Astrocyte (in vitro differentiated cells and primary cell): ENCODE data around the gene SLC29A1. TPM values are rescaled to one million over a fixed set of nuclear protein-coding genes. Genes with fewer than 3 reads are reported as not detected.

Experiments
- DNase-seq: peaks from one replicate; pipeline ENCODE4 v3.0.0-alpha.2; 2010; ENCODE audit warnings: low read depth
- FAIRE-seq: peaks from 2 replicates; lab custom pipeline; 2011; peaks lifted over from hg19 to GRCh38; lab: Jason Lieb, UNC
- H2AFZ ChIP-seq: 2 replicates; pipeline ENCODE4 v1.6.0; 2012; ENCODE audit warnings: low read depth, low read length, inconsistent platforms
- H3K27ac ChIP-seq: 2 replicates; pipeline ENCODE4 v1.5.1; 2011; ENCODE audit warnings: low read depth, low read length, inconsistent platforms
- H3K27me3 ChIP-seq: 2 replicates; pipeline ENCODE4 v1.6.0; 2011; ENCODE audit warnings: low read length, inconsistent platforms; ENCODE audit not compliant: insufficient read depth
- H3K36me3 ChIP-seq: 2 replicates; pipeline ENCODE4 v1.5.1; 2011; ENCODE audit warnings: low read length, inconsistent platforms; ENCODE audit not compliant: insufficient read depth
- H3K4me1 ChIP-seq: 2 replicates; pipeline ENCODE4 v1.5.1; 2011; ENCODE audit warnings: low read length, inconsistent platforms; ENCODE audit not compliant: insufficient read depth
- H3K4me2 ChIP-seq: 2 replicates; pipeline ENCODE4 v1.6.0; 2012; ENCODE audit warnings: low read length, inconsistent platforms
- H3K4me3 ChIP-seq: 2 replicates; pipeline ENCODE4 v1.5.1; 2011; ENCODE audit warnings: low read depth, mild to moderate bottlenecking, low read length, inconsistent platforms; ENCODE audit not compliant: insufficient read depth
- H3K79me2 ChIP-seq: 2 replicates; pipeline ENCODE4 v1.6.0; 2012; ENCODE audit warnings: mild to moderate bottlenecking, low read length, inconsistent platforms; ENCODE audit not compliant: insufficient read depth
- H3K9ac ChIP-seq: 2 replicates; pipeline ENCODE4 v1.6.0; 2012; ENCODE audit warnings: mild to moderate bottlenecking, low read length, inconsistent platforms
- H3K9me3 ChIP-seq: 2 replicates; pipeline ENCODE4 v1.5.1; 2012; ENCODE audit warnings: low read depth, mild to moderate bottlenecking, low read length, inconsistent platforms; ENCODE audit not compliant: insufficient read depth
- H4K20me1 ChIP-seq: 2 replicates; pipeline ENCODE4 v1.6.0; 2012; ENCODE audit warnings: low read length, inconsistent platforms; ENCODE audit not compliant: insufficient read depth
- H3K27ac Mint-ChIP-seq: one replicate; pipeline ENCODE4 v1.8.0; 2021; ENCODE audit warnings: mild to moderate bottlenecking, mixed read lengths; ENCODE audit not compliant: unreplicated experiment
- H3K27me3 Mint-ChIP-seq: one replicate; pipeline ENCODE4 v1.8.0; 2021; ENCODE audit warnings: low read depth, mixed read lengths; ENCODE audit not compliant: unreplicated experiment
- H3K36me3 Mint-ChIP-seq: one replicate; pipeline ENCODE4 v1.8.0; 2021; ENCODE audit warnings: low read depth, mixed read lengths; ENCODE audit not compliant: unreplicated experiment
- H3K4me1 Mint-ChIP-seq: one replicate; pipeline ENCODE4 v1.8.0; 2021; ENCODE audit warnings: low read depth, mixed read lengths; ENCODE audit not compliant: unreplicated experiment
- H3K4me3 Mint-ChIP-seq: one replicate; pipeline ENCODE4 v1.8.0; 2021; ENCODE audit warnings: mild to moderate bottlenecking, moderate library complexity, mixed read lengths; ENCODE audit not compliant: unreplicated experiment
- H3K9me3 Mint-ChIP-seq: one replicate; pipeline ENCODE4 v1.8.0; 2021; ENCODE audit warnings: mild to moderate bottlenecking, mixed read lengths; ENCODE audit not compliant: unreplicated experiment
- CTCF ChIP-seq: IDR thresholded peaks from 2 replicates; pipeline ENCODE4 v1.5.1; 2011; ENCODE audit warnings: low read depth, mild to moderate bottlenecking, inconsistent platforms, low read length, moderate library complexity; ENCODE audit not compliant: insufficient read depth
- EZH2 ChIP-seq: IDR thresholded peaks from 2 replicates; pipeline ENCODE4 v1.6.1; 2012; ENCODE audit warnings: mild to moderate bottlenecking, low read length, inconsistent platforms; ENCODE audit not compliant: insufficient read depth
- total RNA-seq: library from RNA; stranded (reverse); gene quantifications from 2 replicates; pipeline ENCODE4 v1.2.1, GENCODE V29; 2021

Gene SLC29A1
- total RNA-seq, 1 donor from 2014 or later = 15.3 TPM

GRCh38 chr6:44220913-44221290 lies 2.5 kb upstream of the SLC29A1 start:
- H3K27me3 Mint-ChIP-seq = peaks cover 12% of the 10 kb centered on the region
- H3K9ac ChIP-seq = no peak overlapping the region
- no peaks in the 10 kb centered on the region for H3K9me3 ChIP-seq
- no peak overlapping the region for H3K27ac ChIP-seq
- H3K36me3 Mint-ChIP-seq = no peaks in the 10 kb centered on the region
- H3K79me2 ChIP-seq = no peaks in the 10 kb centered on the region
- H3K4me1 ChIP-seq = peaks cover 43% of the 10 kb centered on the region
- no peak overlapping the region for H3K27ac Mint-ChIP-seq
- no peak overlapping the region for H3K4me3 ChIP-seq
- DNase-seq (no peak), FAIRE-seq (no peak)
- H2AFZ ChIP-seq = no peak overlapping the region
- TF ChIP-seq CTCF = no peak
- no peak for TF ChIP-seq EZH2
- peaks cover 15% of the 10 kb centered on the region for H4K20me1 ChIP-seq
- H3K4me1 Mint-ChIP-seq = peaks cover 26% of the 10 kb centered on the region
- no peaks in the 10 kb centered on the region for H3K9me3 Mint-ChIP-seq
- H3K4me3 Mint-ChIP-seq = peak overlapping the region; percentile 72
- no peaks in the 10 kb centered on the region for H3K36me3 ChIP-seq
- no peak overlapping the region for H3K4me2 ChIP-seq
- no peaks in the 10 kb centered on the region for H3K27me3 ChIP-seq

- TF ChIP-seq EZH2 (no peak), CTCF (peak; percentile 43)
- Mint-ChIP-seq H3K4me3 (peak overlapping the region; percentile 72), H3K27ac (no peak overlapping the region), H3K36me3 (no peaks in the 10 kb centered on the region), H3K4me1 (peaks cover 26% of the 10 kb centered on the region), H3K9me3 (no peaks in the 10 kb centered on the region), H3K27me3 (peaks cover 10% of the 10 kb centered on the region)
- peak overlapping the region; percentile 67 for H3K4me2 ChIP-seq
- H4K20me1 ChIP-seq = peaks cover 16% of the 10 kb centered on the region
- FAIRE-seq (no peak), DNase-seq (peak; percentile 48)
- H3K9ac ChIP-seq = no peak overlapping the region
- no peaks in the 10 kb centered on the region for H3K27me3 ChIP-seq
- no peaks in the 10 kb centered on the region for H3K9me3 ChIP-seq
- no peaks in the 10 kb centered on the region for H3K79me2 ChIP-seq
- no peak overlapping the region for H3K4me3 ChIP-seq
- peak overlapping the region; percentile 21 for H2AFZ ChIP-seq
- H3K36me3 ChIP-seq = no peaks in the 10 kb centered on the region
- no peak overlapping the region for H3K27ac ChIP-seq
- H3K4me1 ChIP-seq = peaks cover 43% of the 10 kb centered on the region
Observed at GRCh38 chr6:44221291-44221960, 2.0 kb upstream of the SLC29A1 start.

GRCh38 chr6:44221961-44222335 lies 1.4 kb upstream of the SLC29A1 start:
- no peaks in the 10 kb centered on the region for H3K9me3 ChIP-seq
- H3K27me3 ChIP-seq = no peaks in the 10 kb centered on the region
- H3K27me3 Mint-ChIP-seq = peaks cover 6% of the 10 kb centered on the region
- H2AFZ ChIP-seq = no peak overlapping the region
- no peaks in the 10 kb centered on the region for H3K36me3 Mint-ChIP-seq
- no peak overlapping the region for H3K4me3 ChIP-seq
- no peak for DNase-seq
- peaks cover 23% of the 10 kb centered on the region for H3K4me1 Mint-ChIP-seq
- H3K9ac ChIP-seq = no peak overlapping the region
- no peak for TF ChIP-seq EZH2
- no peak for TF ChIP-seq CTCF
- peaks cover 42% of the 10 kb centered on the region for H3K4me1 ChIP-seq
- H3K4me2 ChIP-seq = peak overlapping the region; percentile 67
- no peaks in the 10 kb centered on the region for H3K79me2 ChIP-seq
- H3K27ac Mint-ChIP-seq = no peak overlapping the region
- H3K4me3 Mint-ChIP-seq = no peak overlapping the region
- H4K20me1 ChIP-seq = peaks cover 16% of the 10 kb centered on the region
- no peaks in the 10 kb centered on the region for H3K36me3 ChIP-seq
- no peak overlapping the region for H3K27ac ChIP-seq
- FAIRE-seq = no peak
- H3K9me3 Mint-ChIP-seq = no peaks in the 10 kb centered on the region
